VCaP (cell line): Measurements from ENCODE around the gene MANBA.

Source experiments
- H3K27ac ChIP-seq: fragments of 450-650 bp; 2 replicates; pipeline ENCODE4 v1.5.1; 2017
- TF ChIP-seq, protein P1 (sequence below): fragments of 450-650 bp; conservative IDR thresholded peaks from 2 replicates; pipeline ENCODE4 v1.5.1; 2017; ENCODE audit warnings: mild to moderate bottlenecking, moderate library complexity

The MANBA gene

DNA sequence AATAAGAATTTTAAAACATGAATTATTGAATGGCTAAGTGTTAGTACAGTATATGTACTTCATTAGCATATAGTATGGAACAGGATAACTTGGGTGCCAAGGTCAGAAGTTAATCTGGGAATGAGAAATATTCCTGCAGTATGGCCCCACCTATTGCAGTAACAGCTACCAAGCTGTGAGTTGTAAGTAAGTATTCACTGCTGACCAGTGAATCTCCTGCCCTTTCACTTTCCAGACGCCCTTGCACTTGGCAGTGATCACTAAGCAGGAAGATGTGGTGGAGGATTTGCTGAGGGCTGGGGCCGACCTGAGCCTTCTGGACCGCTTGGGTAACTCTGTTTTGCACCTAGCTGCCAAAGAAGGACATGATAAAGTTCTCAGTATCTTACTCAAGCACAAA is 154.5 kb downstream of the MANBA start:
- TF ChIP-seq, protein P1, sequence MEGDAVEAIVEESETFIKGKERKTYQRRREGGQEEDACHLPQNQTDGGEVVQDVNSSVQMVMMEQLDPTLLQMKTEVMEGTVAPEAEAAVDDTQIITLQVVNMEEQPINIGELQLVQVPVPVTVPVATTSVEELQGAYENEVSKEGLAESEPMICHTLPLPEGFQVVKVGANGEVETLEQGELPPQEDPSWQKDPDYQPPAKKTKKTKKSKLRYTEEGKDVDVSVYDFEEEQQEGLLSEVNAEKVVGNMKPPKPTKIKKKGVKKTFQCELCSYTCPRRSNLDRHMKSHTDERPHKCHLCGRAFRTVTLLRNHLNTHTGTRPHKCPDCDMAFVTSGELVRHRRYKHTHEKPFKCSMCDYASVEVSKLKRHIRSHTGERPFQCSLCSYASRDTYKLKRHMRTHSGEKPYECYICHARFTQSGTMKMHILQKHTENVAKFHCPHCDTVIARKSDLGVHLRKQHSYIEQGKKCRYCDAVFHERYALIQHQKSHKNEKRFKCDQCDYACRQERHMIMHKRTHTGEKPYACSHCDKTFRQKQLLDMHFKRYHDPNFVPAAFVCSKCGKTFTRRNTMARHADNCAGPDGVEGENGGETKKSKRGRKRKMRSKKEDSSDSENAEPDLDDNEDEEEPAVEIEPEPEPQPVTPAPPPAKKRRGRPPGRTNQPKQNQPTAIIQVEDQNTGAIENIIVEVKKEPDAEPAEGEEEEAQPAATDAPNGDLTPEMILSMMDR: no peak

DNA sequence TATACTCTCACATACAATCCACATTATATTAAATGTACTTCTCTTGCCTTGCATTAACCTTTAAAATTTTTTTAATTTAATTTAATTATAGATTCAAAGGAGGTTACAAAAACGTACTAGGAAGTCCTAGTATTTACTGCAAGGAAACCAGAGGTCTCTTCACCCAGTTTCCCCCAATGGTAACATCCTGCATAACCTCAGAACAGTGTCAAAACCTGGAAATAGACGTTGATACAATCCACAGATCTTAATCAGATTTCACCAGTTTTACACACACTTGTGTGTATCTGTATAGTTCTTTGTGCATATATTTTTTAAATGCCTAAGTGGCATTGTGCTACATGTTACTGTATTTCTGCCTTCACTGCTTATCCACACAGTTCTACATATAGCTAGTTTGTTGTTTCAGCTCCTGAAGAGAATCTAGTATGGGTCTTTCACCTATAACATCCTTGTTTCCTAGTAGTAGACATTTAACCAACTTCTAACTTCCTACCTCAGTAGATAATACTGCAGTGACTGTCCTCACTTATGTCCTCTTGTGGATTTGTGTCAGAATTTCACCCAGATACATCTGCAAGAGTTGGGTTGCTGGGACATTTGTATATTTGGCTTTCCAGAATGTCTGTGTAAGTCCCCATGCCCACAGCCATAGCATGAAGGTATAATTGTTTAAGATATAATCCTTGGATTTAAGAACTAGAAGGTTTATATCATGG is 156.4 kb downstream of the MANBA start:
- TF ChIP-seq, protein P1: no peak
- no peak overlapping the region for H3K27ac ChIP-seq

More for the DNA sequence above, 154.5 kb downstream of the MANBA start:
- H3K27ac ChIP-seq: no peak overlapping the region

DNA sequence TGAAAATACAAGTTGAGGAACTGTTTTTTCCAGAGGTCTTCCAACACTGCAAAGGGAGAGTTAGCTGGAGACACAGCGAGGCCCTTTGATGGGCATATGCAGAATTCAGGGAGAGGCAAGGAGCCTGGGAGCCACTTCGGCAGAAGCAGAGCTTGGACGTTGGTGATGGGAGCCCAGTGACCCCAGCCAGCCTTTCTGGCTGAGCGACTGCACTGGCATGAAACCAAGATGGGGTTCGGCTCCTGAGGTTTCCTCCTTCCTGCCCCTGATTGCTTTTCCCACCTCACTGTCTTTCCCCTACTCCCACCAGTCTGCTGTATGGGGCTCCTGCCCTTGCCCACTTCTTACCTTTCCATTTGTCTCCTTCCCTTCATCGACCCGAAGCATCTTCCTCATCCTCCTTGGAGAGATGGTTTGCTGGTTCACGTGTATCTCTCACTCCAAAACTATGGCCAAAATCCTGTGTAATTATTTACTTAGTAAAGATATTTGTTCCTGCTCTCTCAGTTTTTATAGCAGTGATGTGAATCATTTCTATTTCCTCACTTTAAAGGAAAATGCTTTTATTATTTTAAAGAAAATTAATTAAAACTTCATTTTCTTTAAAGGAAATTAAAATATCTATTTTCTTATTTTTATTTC is 159.1 kb downstream of the MANBA start:
- TF ChIP-seq, protein P1: no peak
- peak overlapping the region; percentile 43; the same call in 1 of the 2 replicates for H3K27ac ChIP-seq

DNA sequence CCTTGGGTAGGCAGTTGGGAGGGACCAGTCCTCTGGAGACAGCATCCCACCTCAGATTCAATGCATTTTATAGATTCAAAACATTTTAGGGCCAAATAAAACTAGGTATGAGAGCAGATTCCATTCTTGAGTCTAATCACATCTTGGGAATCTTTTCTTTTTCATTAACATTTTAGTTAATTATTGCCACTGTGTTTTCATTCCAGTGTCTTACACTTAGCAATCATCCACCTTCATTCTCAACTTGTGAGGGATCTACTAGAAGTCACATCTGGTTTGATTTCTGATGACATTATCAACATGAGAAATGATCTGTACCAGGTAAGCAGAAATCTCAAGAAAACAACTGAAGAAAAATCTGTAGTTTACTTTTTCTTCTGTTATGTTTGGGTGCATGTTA is 160.1 kb downstream of the MANBA start:
- H3K27ac ChIP-seq: no peak overlapping the region; the same call in 1 of the 2 replicates
- TF ChIP-seq, protein P1: no peak

DNA sequence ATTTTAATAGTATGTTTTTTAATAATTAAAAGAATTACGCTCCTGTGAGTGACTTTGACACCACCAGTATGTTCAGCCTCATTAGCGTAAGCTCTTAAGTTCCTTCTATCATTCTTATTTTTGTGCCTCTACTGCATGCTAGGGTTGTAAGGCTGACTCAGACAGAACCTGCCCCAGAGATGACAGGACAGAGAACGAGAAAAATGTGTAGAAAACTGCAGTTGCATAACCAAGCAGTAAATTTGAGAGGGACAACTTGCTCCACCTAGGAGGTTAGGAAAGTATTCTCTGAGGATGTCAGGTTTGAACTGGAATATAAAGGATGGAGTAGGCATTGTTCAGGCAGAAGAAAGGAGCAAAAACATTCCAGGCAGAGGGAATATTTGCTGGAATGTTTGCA is 160.9 kb downstream of the MANBA start:
- no peak overlapping the region for H3K27ac ChIP-seq
- TF ChIP-seq, protein P1: no peak

DNA sequence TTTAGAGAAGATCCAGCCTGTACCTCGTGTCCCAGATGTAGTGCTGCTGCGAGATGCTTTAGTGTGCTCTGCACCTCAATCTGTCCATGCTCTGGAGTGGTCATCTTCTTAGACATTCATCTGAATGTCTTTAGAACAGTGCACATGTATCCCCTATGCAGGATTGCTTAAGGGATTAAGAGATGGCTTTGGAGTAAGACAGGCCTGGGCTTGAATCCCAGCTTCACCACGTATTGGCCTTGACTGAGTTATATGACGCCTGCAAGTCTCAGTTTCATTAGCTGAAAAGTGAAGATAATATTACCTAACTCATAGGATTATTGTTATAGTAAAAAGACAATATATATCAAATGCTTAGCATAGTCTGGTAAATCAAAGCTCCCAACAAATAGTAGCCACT is 161.3 kb downstream of the MANBA start:
- TF ChIP-seq, protein P1: no peak
- no peak overlapping the region for H3K27ac ChIP-seq

DNA sequence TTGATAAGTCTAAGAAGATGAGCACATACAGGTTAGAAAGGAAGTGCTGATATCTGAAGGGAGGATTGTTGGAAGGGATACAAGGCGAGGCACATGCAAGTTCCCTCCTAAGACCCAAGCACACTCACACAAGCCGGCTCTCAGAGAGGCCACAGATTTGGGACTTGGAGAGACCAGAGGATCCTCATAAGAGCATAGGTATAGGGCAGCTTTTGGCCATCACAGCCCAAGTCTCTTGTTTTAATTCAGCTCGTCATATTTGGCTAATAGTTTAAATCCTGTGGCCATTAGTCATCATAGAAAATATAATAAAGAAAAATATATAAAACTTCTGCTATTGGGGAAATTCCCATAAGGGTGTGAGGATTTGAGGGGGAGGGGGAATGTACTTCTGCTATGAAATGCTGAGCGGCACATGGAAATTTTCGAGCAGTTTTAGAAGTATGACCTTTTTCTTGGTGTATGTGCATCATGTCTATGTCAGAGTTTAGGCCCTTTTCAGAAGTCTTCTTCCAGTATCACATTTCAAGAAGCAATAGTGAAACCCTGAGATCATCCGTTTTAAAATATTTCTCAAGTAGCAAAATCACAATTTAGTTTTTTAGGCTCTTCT is 161.9 kb downstream of the MANBA start:
- TF ChIP-seq, protein P1: no peak
- H3K27ac ChIP-seq: no peak overlapping the region
